GM12878 (cell line): Measurements from ENCODE around the gene TRAF3.

Experiments used
- CREB1 ChIP-seq: IDR thresholded peaks from 2 replicates; pipeline ENCODE4 v1.6.1; 2012; ENCODE audit warnings: low read depth, mild to moderate bottlenecking, inconsistent platforms
- EP300 ChIP-seq, 2 experiments: fragments of 150-350 bp in 1 of 2; IDR thresholded peaks; 2 replicates each; pipeline ENCODE4 v1.6.1; 2011 to 2012; ENCODE audit warnings: low read depth in 2 of 2, low read length in 2 of 2, borderline replicate concordance in 1 of 2, improper control_type of control experiment in 1 of 2, inconsistent platforms in 1 of 2; ENCODE audit not compliant: control insufficient read depth in 1 of 2
- REST ChIP-seq: IDR thresholded peaks from 2 replicates; pipeline ENCODE4 v1.6.1; 2012; ENCODE audit warnings: mild to moderate bottlenecking, low read depth, low read length
- SMC3 ChIP-seq: IDR thresholded peaks from 2 replicates; pipeline ENCODE4 v1.6.1; 2011; ENCODE audit warnings: low read length, improper control_type of control experiment, borderline replicate concordance
- TARDBP ChIP-seq: IDR thresholded peaks from 2 replicates; pipeline ENCODE4 v1.6.1; 2016; ENCODE audit warnings: borderline replicate concordance

GRCh38 chr14:102937331-102938175 lies 160.3 kb downstream of the TRAF3 start:
- TF ChIP-seq CREB1: no peak
- TF ChIP-seq SMC3: no peak
- no peak for TF ChIP-seq EP300 (IDR thresholded peaks at IDR 0.05; ENCODE audit: borderline replicate concordance in 1 of 2, control insufficient read depth in 1 of 2, low read depth in 2 of 2, low read length in 2 of 2)
- TF ChIP-seq TARDBP: no peak
- no peak for TF ChIP-seq REST
